Endothelial cell of umbilical vein (primary cell): ENCODE results near the gene HSP90B1. TPM values are rescaled to one million over a fixed set of nuclear protein-coding genes. Genes with fewer than 3 reads are reported as not detected.

Source experiments
- BruUV-seq: library from RNA; stranded (reverse); fragments of 400-500 nt; replicated peaks from 2 replicates; lab custom pipeline; 2021; lab: Mats Ljungman, UMichigan
- CTCF ChIA-PET: fragments of 300-600, 350-600 bp; sonication (Branson Sonifier 250); formaldehyde crosslinking; loops from one replicate; lab custom pipeline; 2021; ENCODE audit warnings: antibody characterized with exemption, inconsistent platforms; lab: Charles Lee
- POLR2A ChIA-PET: fragments of 300-600, 350-600 bp; sonication (Branson Sonifier 250); formaldehyde crosslinking; loops from one replicate; lab custom pipeline; 2021; ENCODE audit warnings: antibody characterized with exemption, inconsistent platforms; lab: Charles Lee
- DNase-seq: peaks from one replicate; pipeline ENCODE4 v3.0.0-alpha.2; 2011; ENCODE audit warnings: low read depth, low spot score
- FAIRE-seq: peaks from 2 replicates; lab custom pipeline; 2011; peaks lifted over from hg19 to GRCh38; lab: Jason Lieb, UNC
- H2AFZ ChIP-seq: 2 replicates; pipeline ENCODE4 v1.6.0; 2012; ENCODE audit warnings: low read depth, low read length, control low read depth, inconsistent platforms
- H3K27ac ChIP-seq: 2 replicates; pipeline ENCODE4 v1.5.1; 2011; ENCODE audit warnings: low read depth, mild to moderate bottlenecking, control low read depth, low read length, moderate library complexity; ENCODE audit not compliant: insufficient read depth
- H3K27me3 ChIP-seq, 2 experiments: 2 replicates each; pipeline versions ENCODE4 v1.6.0 to v1.6.1; 2011; ENCODE audit warnings: low read length in 2 of 2, mixed read lengths in 1 of 2; ENCODE audit not compliant: control insufficient read depth in 2 of 2, insufficient read depth in 2 of 2
- H3K36me3 ChIP-seq, 2 experiments: 2 replicates in 1 of 2; 3 replicates in 1 of 2; pipeline ENCODE4 v1.5.1; 2011; ENCODE audit warnings: low read length in 2 of 2, mild to moderate bottlenecking in 1 of 2, moderate library complexity in 1 of 2; ENCODE audit not compliant: control insufficient read depth in 2 of 2, insufficient read depth in 2 of 2; ENCODE audit errors: extremely low read depth in 1 of 2
- H3K4me1 ChIP-seq: 3 replicates; pipeline ENCODE4 v1.5.1; 2011; ENCODE audit warnings: mild to moderate bottlenecking, low read length; ENCODE audit not compliant: control insufficient read depth, insufficient read depth; ENCODE audit errors: extremely low read depth
- H3K4me2 ChIP-seq: 2 replicates; pipeline ENCODE4 v1.6.1; 2011; ENCODE audit warnings: low read length, control low read depth, mixed read lengths; ENCODE audit not compliant: insufficient read depth
- H3K4me3 ChIP-seq, 3 experiments: fragments of 200-600 bp in 1 of 3; sonication (generic), shearing (Covaris generic) in 1 of 3; replicated peaks in 1 of 3; 2 replicates each; pipeline ENCODE4 v1.5.1; 2011 to 2016; ENCODE audit warnings: control low read depth in 3 of 3, low read length in 3 of 3, mild to moderate bottlenecking in 2 of 3, inconsistent platforms in 1 of 3, low read depth in 1 of 3, moderate library complexity in 1 of 3; ENCODE audit not compliant: insufficient read depth in 1 of 3
- H3K79me2 ChIP-seq: 2 replicates; pipeline ENCODE4 v1.6.0; 2012; ENCODE audit warnings: low read length, inconsistent platforms; ENCODE audit not compliant: control insufficient read depth, insufficient read depth
- H3K9ac ChIP-seq: replicated peaks from 2 replicates; pipeline ENCODE3; 2011; ENCODE audit warnings: low read length, control low read depth; ENCODE audit not compliant: insufficient read depth; ENCODE audit errors: extremely low read depth
- H3K9me1 ChIP-seq: replicated peaks from 3 replicates; pipeline ENCODE4 v1.6.0; 2011; ENCODE audit warnings: mild to moderate bottlenecking, low read length; ENCODE audit not compliant: control insufficient read depth, insufficient read depth; ENCODE audit errors: extremely low read depth
- H3K9me3 ChIP-seq: replicated peaks from 2 replicates; pipeline ENCODE4 v1.5.1; 2012; ENCODE audit warnings: low read length, inconsistent platforms; ENCODE audit not compliant: control insufficient read depth, insufficient read depth
- H4K20me1 ChIP-seq: replicated peaks from 2 replicates; pipeline ENCODE3; 2011; ENCODE audit warnings: mild to moderate bottlenecking, low read length; ENCODE audit not compliant: control insufficient read depth, insufficient read depth; ENCODE audit errors: extremely low read depth
- CTCF ChIP-seq, 2 donors: IDR thresholded peaks; 1 replicate in 1 of 2; 2 replicates in 1 of 2; pipeline ENCODE4 v1.5.1; 2011; ENCODE audit warnings: low read length in 2 of 2, mild to moderate bottlenecking in 2 of 2, moderate library complexity in 2 of 2, control low read depth in 1 of 2, inconsistent platforms in 1 of 2, low read depth in 1 of 2; ENCODE audit not compliant: insufficient read depth in 1 of 2; ENCODE audit errors: extremely low read depth in 1 of 2
- EZH2 ChIP-seq: IDR thresholded peaks from 2 replicates; pipeline ENCODE4 v1.6.1; 2012; ENCODE audit warnings: borderline replicate concordance, low read depth, mild to moderate bottlenecking, moderate library complexity, low read length, inconsistent platforms; ENCODE audit not compliant: severe bottlenecking
- GATA2 ChIP-seq: IDR thresholded peaks from 2 replicates; pipeline ENCODE4 v1.7.0; 2011; ENCODE audit warnings: low read depth, mild to moderate bottlenecking, moderate library complexity, mixed read lengths, low read length; ENCODE audit not compliant: insufficient read length, insufficient read depth
- JUN ChIP-seq: IDR thresholded peaks from 2 replicates; pipeline ENCODE4 v1.6.1; 2011; ENCODE audit warnings: borderline replicate concordance, low read depth; ENCODE audit not compliant: insufficient read length, insufficient read depth
- POLR2A ChIP-seq: IDR thresholded peaks from 2 replicates; pipeline ENCODE4 v1.6.1; 2012; ENCODE audit warnings: low read depth, mild to moderate bottlenecking, control low read depth, low read length
- dilution Hi-C: fragments of 300-500 bp; cut with MboI; formaldehyde crosslinking; loops from one replicate; pipeline ENCODE4 v1.15.0; 2019; ENCODE audit warnings: low sequenced_read_pairs; ENCODE audit not compliant: extremely low pct_ligation_motif_present
- intact Hi-C: fragments of 100-400 bp; cut with micrococcal nuclease; formaldehyde crosslinking; loops from one replicate; pipeline ENCODE4 v1.10.0; 2022
- polyA plus RNA-seq, 4 experiments: library from polyadenylated mRNA; depleted of rRNA in 3 of 4; stranded (reverse) in 3 of 4; unstranded in 1 of 4; fragments of >200 nt; gene quantifications; 2 replicates each; pipeline versions ENCODE4 v1.2.1 to v1.2.3, GENCODE V29; 2011 to 2012; ENCODE audit warnings: missing spikeins in 1 of 4
- total RNA-seq: library from RNA; stranded (reverse); gene quantifications from 2 replicates; pipeline ENCODE4 v1.2.3, GENCODE V29; 2021

Gene HSP90B1
- total and polyA plus RNA-seq, 2 donors (not counting 3 experiments of a cell fraction or from before 2014, with no cell fraction given): 310 to 1,310 TPM

- Histone ChIP-seq H3K27ac (peak overlapping the region; percentile 91), H3K9ac (peak overlapping the region; percentile 88), H3K9me1 (no peaks in the 10 kb centered on the region), H3K36me3 (peaks cover 2 to 10% of the 10 kb centered on the region in 2 experiments), H3K4me2 (peak overlapping the region; percentile 73), H4K20me1 (peaks cover 4% of the 10 kb centered on the region), H3K4me1 (peaks cover 27% of the 10 kb centered on the region), H2AFZ (peak overlapping the region; percentile 79), H3K4me3 (peak overlapping the region; percentile 30 to 73 (median 44)), H3K27me3 (no peaks in the 10 kb centered on the region), H3K9me3 (no peaks in the 10 kb centered on the region), H3K79me2 (peaks cover 34% of the 10 kb centered on the region)
- no peak for DNase-seq
- BruUV-seq: no TSS peak
- no peak for FAIRE-seq
- CTCF ChIA-PET: interaction anchor here (1.0 kb wide), 1 partner anchor 44 kb away, joined by 3 read pairs; no protein-coding TSS in a partner anchor
- TF ChIP-seq JUN: no peak
- no peak for TF ChIP-seq EZH2
- TF ChIP-seq POLR2A: no peak
- TF ChIP-seq CTCF (IDR thresholded peaks at IDR 0.05; ENCODE audit: extremely low read depth in 1 of 2, insufficient read depth in 1 of 2, low read depth in 1 of 2, low read length in 2 of 2): no peak
- no peak for TF ChIP-seq GATA2
- POLR2A ChIA-PET: no interaction called here
- dilution Hi-C loops: no loop called here
- intact Hi-C loops: loop anchor here (1.0 kb wide), 1 partner anchor 157 kb away; no protein-coding TSS in a partner anchor
These were observed 1.5 kb upstream of the HSP90B1 start for GRCh38 chr12:103928682-103929045.
